Activated T-helper 1 cell treated with anti-CD3 and anti-CD28 coated beads, Interleukin-2, amount 50 U/mL, for 16 hours (primary cell): ENCODE results near the gene FCN3.
A peak's percentile ranks its signal among the peaks of the same experiment; 100 is the strongest.

Source experiments
- DNase-seq, 2 donors: peaks; one replicate each; pipeline ENCODE4 v3.0.0-alpha.2; 2020; ENCODE audit warnings: low read depth in 1 of 2, low spot score in 1 of 2

Gene FCN3

DNA sequence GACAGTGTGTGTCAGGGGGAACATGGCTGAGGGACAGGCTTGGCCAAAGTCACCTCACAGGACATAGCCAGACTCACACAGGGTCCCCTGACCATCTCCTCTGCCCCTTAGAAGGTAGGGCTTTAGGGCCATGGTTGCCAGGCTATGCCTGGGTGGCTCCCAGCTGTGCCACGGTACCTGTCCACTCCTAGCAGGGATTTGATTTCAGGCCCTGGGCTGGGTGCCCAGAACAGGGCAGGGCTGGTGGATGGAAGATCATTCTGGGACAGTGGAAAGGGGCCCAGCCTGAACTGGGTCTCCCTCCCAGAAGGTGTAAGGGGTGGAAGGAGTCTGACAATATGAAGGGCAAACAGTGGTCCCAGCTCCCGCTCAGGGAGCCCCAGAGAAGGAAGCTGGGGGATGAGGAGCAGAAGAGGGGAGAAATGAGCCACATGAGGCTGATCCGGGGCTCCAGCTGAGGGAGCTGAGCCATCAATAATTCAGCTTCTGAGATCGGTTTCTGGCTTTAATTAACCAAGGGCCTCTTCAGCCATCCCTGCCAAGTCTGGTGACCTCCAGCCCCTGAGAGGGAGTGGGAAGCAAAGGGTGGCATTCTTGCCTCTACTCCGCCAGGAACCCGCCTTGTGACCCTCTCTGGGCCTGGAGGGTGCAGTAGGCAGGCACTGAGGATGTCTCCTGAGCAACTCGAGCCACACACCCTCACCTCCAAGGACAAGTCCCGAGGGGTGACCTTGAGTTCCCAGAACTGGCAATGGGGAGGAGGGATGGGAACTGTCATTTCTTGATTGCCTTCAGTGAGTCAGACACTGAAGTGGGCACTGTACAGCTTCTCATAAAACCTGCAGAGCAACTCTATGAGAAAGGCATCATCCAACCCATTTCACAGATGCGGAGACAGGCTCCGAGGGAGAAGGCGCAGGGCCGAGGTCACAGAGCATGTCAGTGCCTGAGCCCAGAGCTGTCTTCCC is 6.4 kb upstream of the FCN3 start:
- DNase-seq: no peak

DNA sequence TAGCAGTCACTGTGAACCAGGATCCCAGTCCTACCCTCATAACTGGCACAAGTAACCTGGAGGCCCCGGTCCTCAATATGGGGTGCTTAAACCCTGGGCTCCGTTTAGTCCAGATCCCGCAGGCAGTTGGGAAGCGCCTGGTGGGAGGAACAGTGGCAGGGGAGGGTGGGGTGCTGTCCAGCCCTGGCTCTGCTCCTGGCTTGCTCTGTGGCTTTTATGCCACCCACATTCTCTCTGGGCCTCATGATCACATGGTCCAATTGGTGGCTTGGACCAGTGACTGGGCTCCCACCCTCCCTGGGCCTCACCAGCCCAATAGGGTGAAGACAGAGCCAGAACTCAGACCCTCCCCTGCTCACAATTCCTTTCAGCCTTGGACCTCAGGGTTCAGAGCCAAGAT is 5.6 kb upstream of the FCN3 start:
- no peak for DNase-seq

DNA sequence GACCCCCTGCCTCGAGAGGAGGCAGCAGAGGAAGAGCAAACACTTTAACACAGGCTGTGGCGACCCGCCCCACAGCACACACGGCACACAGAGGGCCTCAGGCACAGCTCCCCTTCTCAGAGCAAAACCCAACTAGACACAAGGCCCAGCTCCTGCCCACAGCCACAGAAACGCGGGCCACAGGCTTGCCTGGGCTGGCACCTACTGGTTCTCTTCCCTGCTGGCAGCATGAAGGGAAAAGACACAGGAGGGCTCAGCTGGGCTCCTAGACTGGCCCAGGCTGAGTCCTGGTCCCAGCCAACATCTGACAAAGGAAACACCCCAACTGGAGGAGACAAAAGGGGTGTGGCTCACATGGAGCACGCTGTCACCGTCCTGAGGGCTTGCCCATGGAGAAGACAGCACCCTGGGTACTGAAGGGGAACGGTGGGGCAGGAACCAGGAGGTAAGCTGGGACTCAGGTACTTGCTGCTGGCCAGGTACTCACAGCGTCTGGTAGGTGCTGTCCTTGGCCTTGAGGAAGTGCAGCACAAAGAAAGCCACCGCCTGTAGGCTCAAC is 5.0 kb upstream of the FCN3 start:
- DNase-seq: no peak

DNA sequence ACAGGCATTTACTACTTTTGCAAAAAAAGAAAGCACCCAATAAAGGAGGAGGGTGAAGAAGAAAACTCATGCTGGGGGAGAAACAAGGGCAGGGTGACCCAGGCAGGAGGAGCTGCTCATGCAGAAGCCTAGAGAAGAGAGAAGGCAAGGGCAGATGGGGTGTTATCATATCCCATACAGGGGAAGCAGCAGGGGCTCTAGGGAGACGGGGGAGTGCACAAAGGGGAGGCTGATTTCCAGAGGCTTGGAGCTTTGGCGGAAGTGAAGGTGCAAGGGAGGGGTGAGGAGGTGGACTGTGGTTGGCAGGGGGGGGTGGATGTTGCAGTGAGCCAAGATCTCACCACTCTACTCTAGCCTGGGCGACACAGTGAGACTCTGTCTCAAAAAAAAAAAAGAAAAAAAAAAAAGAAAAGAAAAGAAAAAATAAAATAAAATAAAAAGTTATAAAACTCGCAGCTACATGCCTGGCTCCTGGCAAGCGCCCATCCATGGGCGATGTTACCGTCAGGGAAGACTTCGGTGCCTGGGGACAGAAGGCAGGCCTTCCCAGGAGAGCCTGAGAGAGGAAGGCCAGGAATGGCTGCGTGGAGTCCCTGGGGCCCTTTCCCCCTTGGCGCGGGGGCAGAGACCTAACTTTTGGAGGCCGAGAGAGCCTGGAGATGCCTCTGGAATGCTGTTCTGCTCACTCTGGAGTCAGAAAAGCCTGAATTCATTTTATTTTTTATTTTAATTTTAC is 3.3 kb upstream of the FCN3 start:
- no peak for DNase-seq

DNA sequence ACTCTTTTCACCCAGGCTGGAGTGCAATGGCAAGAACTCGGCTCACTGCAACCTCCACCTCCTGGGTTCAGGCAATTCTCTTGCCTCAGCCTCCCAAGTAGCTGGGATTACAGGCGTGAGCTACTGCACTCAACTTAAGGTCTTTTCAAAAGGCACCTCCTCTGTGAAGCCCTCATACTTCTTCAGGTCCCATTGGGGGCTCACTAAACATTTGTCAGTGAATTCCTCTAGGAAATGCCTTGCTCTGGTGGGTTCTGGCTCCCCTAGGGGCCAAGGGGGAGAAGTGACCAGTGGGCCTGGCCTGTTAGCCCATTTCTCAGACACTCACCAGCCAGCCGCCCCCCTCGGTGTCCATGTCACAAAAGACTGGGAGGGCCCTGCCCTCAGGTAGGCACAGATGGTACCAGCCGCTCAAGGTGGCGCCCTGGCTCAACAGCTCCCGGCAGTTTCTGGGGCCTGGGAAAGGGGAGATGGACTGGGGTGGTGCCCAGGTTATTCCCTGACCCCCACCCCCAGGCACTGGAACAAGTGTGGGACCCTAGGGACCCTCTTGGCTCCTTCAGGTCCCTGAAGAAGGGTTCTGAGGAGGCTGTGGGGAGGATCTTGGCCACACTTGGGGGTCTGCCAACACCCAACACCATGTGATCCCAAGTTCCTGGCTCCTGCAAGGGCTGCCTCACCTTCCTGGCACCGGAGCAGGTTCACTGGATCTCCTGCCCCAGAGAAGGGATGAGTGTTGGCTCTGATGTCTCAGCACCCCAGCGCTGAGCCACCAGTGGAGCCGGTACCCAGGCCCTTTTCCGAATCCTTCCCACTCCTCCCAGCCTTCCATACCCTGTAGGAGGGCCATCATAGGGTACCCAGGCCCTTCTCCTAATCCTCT is 1.6 kb downstream of the FCN3 start:
- no peak for DNase-seq

DNA sequence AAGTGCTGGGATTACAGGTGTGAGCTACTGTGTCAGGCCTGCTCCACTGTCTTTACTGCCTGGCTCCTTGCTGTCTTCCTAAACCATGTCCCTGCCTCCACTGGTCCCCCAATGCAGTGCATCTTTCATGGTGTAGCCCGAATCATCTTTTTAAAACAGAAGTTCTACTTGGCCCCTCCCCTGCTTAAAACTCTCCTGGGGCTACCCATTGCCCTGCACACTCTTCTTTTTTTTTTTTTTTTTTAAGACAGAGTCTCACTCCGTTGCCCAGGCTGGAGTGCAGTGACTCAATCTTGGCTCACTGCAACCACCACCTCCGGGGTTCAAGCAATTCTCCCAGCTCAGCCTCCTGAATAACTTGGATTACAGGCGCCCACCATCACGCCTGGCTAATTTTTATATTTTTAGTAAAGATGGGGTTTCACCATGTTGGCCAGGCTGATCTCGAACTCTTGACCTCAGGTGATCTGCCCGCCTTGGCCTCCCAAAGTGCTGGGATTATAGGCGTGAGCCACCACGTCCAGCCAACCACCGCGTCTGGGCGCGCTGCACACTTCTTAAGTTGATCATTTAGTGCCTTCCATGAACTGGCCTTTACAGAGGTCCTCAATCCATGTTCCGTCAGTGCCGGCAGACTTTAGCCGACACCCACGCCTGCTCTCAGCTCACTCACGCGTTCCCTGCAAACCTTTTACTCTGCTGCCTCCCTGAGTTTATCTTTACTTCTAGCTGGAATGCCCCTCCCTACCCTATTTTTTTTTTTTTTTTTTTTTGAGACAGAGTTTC is 2.4 kb downstream of the FCN3 start:
- DNase-seq: no peak

- DNase-seq: no peak
Measured at GRCh38 chr1:27368869-27369582, 5.6 kb downstream of the FCN3 start.

GRCh38 chr1:27367160-27367650 is 7.4 kb downstream of the FCN3 start:
- DNase-seq: no peak

DNA sequence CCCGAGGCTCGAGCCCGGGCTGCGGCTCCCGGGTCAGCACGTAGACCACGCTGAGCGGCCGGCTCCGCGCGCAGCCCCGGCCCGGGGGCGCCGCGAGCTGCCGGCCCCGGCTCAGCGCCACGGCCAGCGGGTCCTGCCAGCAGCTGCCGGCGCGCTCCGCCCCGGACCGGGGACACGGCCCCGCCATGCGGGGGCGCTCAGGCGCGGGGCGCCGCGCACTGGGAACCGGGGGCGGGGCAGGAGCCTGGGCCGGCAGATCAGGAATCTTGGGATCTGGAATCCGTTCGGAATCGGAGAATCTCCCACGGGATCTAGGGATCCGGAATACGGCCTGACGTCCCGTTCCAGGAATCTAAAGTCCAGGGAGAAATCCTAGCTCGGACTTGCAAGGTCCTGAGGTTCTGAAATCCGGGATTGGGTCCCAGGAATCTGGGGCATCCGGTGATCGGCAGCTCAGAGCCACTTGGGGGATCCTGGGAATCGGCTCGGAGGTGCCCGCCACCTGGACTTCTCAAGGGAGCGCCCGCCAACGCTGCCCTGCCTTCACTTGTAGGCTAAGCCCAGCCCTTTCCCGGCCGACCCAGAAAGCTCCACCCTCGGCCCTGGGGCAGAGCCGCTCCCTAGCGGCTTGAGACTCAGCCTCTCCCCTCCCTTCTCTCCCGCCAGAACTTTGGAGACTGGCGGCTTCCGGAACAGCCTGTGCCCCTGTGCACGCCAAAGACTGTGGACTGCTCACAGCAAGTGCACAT is 8.0 kb downstream of the FCN3 start, which contains the start of gene MAP3K6:
TSS of gene MAP3K6 (minus strand) at position 551 of the 749 bp plus-strand sequence. CDS start at position 187, 364 bp downstream.
- DNase-seq: no peak

DNA sequence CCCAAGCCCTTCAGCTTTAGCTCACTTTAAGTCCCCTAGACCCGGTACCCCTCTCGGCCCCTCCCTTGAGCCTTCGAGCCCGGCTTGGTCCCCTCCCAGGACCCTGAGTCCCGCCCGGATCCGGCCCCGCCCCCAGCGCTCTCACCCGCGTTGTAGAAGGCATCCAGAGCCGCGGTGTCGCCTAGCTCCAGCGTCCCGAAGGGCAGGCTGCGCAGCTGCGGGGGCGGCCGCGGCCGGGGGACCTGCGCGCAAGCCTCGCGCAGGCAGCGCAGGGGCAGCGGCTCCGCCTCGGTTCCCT is 8.6 kb downstream of the FCN3 start:
- peak; percentile 44 to 48 for DNase-seq

GRCh38 chr1:27365372-27366112 is 9.1 kb downstream of the FCN3 start:
- DNase-seq: peak; percentile 62 to 71

GRCh38 chr1:27364696-27365371 is 9.8 kb downstream of the FCN3 start:
- DNase-seq: no peak

DNA sequence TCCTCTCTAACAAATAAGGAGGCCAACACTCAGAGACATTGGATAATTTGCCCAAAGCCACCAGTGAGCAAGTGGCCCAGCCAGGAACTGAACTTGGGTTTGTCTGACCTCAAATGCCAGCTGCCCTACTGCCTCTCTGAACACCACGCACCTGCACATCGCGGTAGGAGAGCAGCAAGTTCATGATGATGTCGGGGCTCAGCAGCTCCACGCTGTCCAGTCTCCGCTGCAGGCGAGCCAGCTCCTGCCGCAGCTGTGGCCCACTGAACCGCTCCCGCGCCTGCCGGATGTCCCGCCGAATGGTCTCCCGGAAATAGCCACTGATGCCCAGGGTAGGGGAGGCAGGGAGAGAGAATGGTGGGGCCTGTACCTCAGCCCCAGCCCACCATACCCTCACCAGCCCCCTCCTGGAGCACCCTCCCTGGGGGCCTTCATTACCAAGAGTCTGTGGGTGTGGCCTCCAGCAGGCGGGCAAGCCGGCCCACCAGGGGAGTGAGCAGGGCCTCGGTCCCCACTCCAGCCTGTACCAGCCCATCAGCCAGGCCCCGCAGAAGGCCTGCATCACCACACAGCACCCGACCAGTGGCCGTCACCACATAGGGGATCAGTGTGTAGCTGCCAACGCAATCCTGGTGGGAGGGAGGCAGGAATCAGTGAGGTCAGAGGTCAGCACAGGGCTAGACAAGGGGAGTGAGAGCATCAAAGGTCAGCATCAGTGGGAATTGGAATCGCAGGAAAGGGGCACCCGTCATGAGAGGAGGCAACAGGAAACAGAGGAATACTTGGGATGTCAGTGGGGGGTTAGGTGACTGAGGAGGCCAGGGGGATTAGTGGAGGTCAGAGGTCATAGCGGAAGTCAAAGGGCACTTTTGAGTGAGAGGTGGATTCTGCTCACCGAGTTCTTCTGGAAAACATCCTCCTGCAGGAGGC is 10.6 kb downstream of the FCN3 start:
- DNase-seq: no peak

- DNase-seq: no peak
Measured at GRCh38 chr1:27361553-27361952, 13.1 kb downstream of the FCN3 start.

DNA sequence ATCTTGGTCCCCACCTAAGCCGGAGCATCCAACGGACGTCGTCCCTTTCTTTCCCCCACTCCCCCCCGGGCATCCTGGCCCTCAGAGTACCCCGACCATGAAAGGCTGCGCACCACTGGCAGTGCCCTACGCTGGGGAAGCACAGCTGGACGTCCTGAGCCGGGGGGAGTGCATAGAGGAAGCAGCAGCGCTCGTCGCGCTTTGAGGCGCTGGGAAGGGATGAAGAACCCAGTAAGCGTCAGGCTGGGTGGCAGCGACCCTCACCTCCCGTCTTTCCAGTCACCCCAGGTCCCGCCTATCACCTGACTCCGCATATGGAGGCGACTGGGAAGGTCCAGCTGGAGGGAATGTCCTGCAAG is 13.6 kb downstream of the FCN3 start:
- no peak for DNase-seq
